Neural cell (in vitro differentiated cells): ENCODE measurements around the gene IL12RB1. TPM values are rescaled to one million over a fixed set of nuclear protein-coding genes. Genes with fewer than 3 reads are reported as not detected.

ENCODE experiments used
- H2AFZ ChIP-seq: fragments of 200-600, 300-800 bp; sonication (generic), shearing (Covaris generic); 2 replicates; pipeline ENCODE4 v1.6.0; 2014; ENCODE audit warnings: low read depth, mild to moderate bottlenecking, antibody characterized with exemption, low read length, moderate library complexity
- H3F3A ChIP-seq: fragments of 200-600 bp; shearing (Covaris generic); 2 replicates; pipeline ENCODE4 v1.6.1; 2016; ENCODE audit warnings: mild to moderate bottlenecking, moderate library complexity, mixed read lengths, antibody characterized with exemption, low read length; ENCODE audit not compliant: insufficient read depth, poor library complexity, severe bottlenecking
- H3K27ac ChIP-seq: fragments of 200-600, 300-800 bp; sonication (generic), shearing (Covaris generic); 2 replicates; pipeline ENCODE4 v1.5.1; 2014; ENCODE audit warnings: mild to moderate bottlenecking, low read length, moderate library complexity
- H3K27me3 ChIP-seq: fragments of 300-800, 200-600 bp; sonication (generic), shearing (Covaris generic); 2 replicates; pipeline ENCODE4 v1.6.0; 2014; ENCODE audit warnings: mild to moderate bottlenecking, low read depth, low read length, moderate library complexity; ENCODE audit not compliant: insufficient read depth
- H3K36me3 ChIP-seq: fragments of 300-800, 200-600 bp; sonication (generic), shearing (Covaris generic); 2 replicates; pipeline ENCODE4 v1.5.1; 2014; ENCODE audit warnings: mild to moderate bottlenecking, antibody characterized with exemption, low read length, moderate library complexity; ENCODE audit not compliant: insufficient read depth
- H3K4me2 ChIP-seq: fragments of 300-800, 200-600 bp; sonication (generic), shearing (Covaris generic); 2 replicates; pipeline ENCODE4 v1.6.0; 2014; ENCODE audit warnings: mild to moderate bottlenecking, low read length
- H3K4me3 ChIP-seq: fragments of 300-800, 200-600 bp; sonication (generic), shearing (Covaris generic); 2 replicates; pipeline ENCODE4 v1.5.1; 2014; ENCODE audit warnings: mild to moderate bottlenecking, low read length, moderate library complexity
- H3K79me2 ChIP-seq: fragments of 200-600 bp; shearing (Covaris generic); replicated peaks from 2 replicates; pipeline ENCODE4 v1.6.0; 2014; ENCODE audit warnings: mild to moderate bottlenecking, low read length, moderate library complexity; ENCODE audit not compliant: insufficient read depth
- H3K9ac ChIP-seq: fragments of 300-800, 200-600 bp; sonication (generic), shearing (Covaris generic); 2 replicates; pipeline ENCODE4 v1.6.1; 2016; ENCODE audit warnings: mild to moderate bottlenecking, low read length, mixed read lengths
- H3K9me2 ChIP-seq: fragments of 200-600 bp; shearing (Covaris generic); 2 replicates; pipeline ENCODE4 v1.6.1; 2016; ENCODE audit warnings: mild to moderate bottlenecking, low read length, mixed read lengths; ENCODE audit not compliant: insufficient read depth
- H3K9me3 ChIP-seq: fragments of 200-600, 300-800 bp; sonication (generic), shearing (Covaris generic); 2 replicates; pipeline ENCODE4 v1.6.1; 2016; ENCODE audit warnings: mild to moderate bottlenecking, mixed run types, low read length, moderate library complexity, mixed read lengths
- H4K20me1 ChIP-seq: fragments of 200-600 bp; shearing (Covaris generic); 2 replicates; pipeline ENCODE4 v1.6.1; 2016; ENCODE audit warnings: mild to moderate bottlenecking, mixed run types; ENCODE audit not compliant: insufficient read depth
- CTCF ChIP-seq: fragments of 450-650 bp; IDR thresholded peaks from 2 replicates; pipeline ENCODE4 v1.5.1; 2014; ENCODE audit warnings: antibody characterized with exemption, mild to moderate bottlenecking, moderate library complexity; ENCODE audit not compliant: poor library complexity, severe bottlenecking
- EP300 ChIP-seq: fragments of 450-650 bp; conservative IDR thresholded peaks from 2 replicates; pipeline ENCODE4 v1.6.1; 2014; ENCODE audit warnings: antibody characterized with exemption, mild to moderate bottlenecking, moderate library complexity; ENCODE audit not compliant: poor library complexity, severe bottlenecking
- EZH2 ChIP-seq: fragments of 200-600, 300-800 bp; shearing (Covaris generic), sonication (generic); IDR thresholded peaks from 2 replicates; pipeline ENCODE4 v1.6.1; 2014; ENCODE audit warnings: antibody characterized with exemption, low read length, borderline replicate concordance, mild to moderate bottlenecking; ENCODE audit not compliant: insufficient read depth, poor library complexity, severe bottlenecking
- MXI1 ChIP-seq: fragments of 450-650 bp; conservative IDR thresholded peaks from 2 replicates; pipeline ENCODE4 v1.6.1; 2014; ENCODE audit warnings: antibody characterized with exemption, mild to moderate bottlenecking; ENCODE audit not compliant: poor library complexity, severe bottlenecking
- POLR2AphosphoS5 ChIP-seq: IDR thresholded peaks from 2 replicates; pipeline ENCODE4 v1.6.1; 2012
- RAD21 ChIP-seq: fragments of 450-650 bp; conservative IDR thresholded peaks from 2 replicates; pipeline ENCODE4 v1.6.1; 2014; ENCODE audit warnings: antibody characterized with exemption, mild to moderate bottlenecking, moderate library complexity
- REST ChIP-seq: IDR thresholded peaks from 2 replicates; pipeline ENCODE4 v1.6.1; 2012; ENCODE audit warnings: borderline replicate concordance
- SMC3 ChIP-seq: fragments of 450-650 bp; conservative IDR thresholded peaks from 2 replicates; pipeline ENCODE4 v1.6.1; 2014; ENCODE audit warnings: antibody characterized with exemption, mild to moderate bottlenecking, moderate library complexity; ENCODE audit not compliant: poor library complexity
- TAF1 ChIP-seq: IDR thresholded peaks from 2 replicates; pipeline ENCODE4 v1.6.1; 2012; ENCODE audit warnings: low read depth
- polyA plus RNA-seq: library from polyadenylated mRNA; depleted of rRNA; stranded (reverse); fragments of >200 nt; gene quantifications from 2 replicates; pipeline ENCODE4 v1.2.3, GENCODE V29; 2014

Gene IL12RB1
- polyA plus RNA-seq, 1 donor from 2014 or later, result not detected

GRCh38 chr19:18046059-18046718 lies 40.5 kb downstream of the IL12RB1 start:
- Histone ChIP-seq H3K4me3 (no peak overlapping the region), H3K9me3 (no peaks in the 10 kb centered on the region), H3K36me3 (no peaks in the 10 kb centered on the region), H3K27ac (no peak overlapping the region), H3F3A (no peaks in the 10 kb centered on the region), H3K9me2 (no peaks in the 10 kb centered on the region), H3K4me2 (no peak overlapping the region), H3K27me3 (no peaks in the 10 kb centered on the region), H4K20me1 (no peaks in the 10 kb centered on the region), H3K79me2 (no peaks in the 10 kb centered on the region), H2AFZ (no peak overlapping the region), H3K9ac (no peak overlapping the region)
- TF ChIP-seq MXI1, result no peak
- TF ChIP-seq TAF1, result no peak

GRCh38 chr19:18045307-18046050 lies 41.3 kb downstream of the IL12RB1 start:
- H3K27ac ChIP-seq, result no peak overlapping the region
- H3K27me3 ChIP-seq, result no peaks in the 10 kb centered on the region
- H3K79me2 ChIP-seq, result no peaks in the 10 kb centered on the region
- no peaks in the 10 kb centered on the region for H3K9me3 ChIP-seq
- no peak overlapping the region for H3K4me2 ChIP-seq
- H3K4me3 ChIP-seq, result no peak overlapping the region
- H3K9ac ChIP-seq, result no peak overlapping the region
- no peaks in the 10 kb centered on the region for H3K36me3 ChIP-seq
- no peak for TF ChIP-seq SMC3
- TF ChIP-seq POLR2AphosphoS5, result no peak
- no peak for TF ChIP-seq EZH2
- TF ChIP-seq TAF1, result no peak
- no peaks in the 10 kb centered on the region for H4K20me1 ChIP-seq
- H3K9me2 ChIP-seq, result no peaks in the 10 kb centered on the region
- H3F3A ChIP-seq, result no peaks in the 10 kb centered on the region
- no peak overlapping the region for H2AFZ ChIP-seq

GRCh38 chr19:18044825-18045304 lies 41.9 kb downstream of the IL12RB1 start:
- no peak overlapping the region for H3K27ac ChIP-seq
- H4K20me1 ChIP-seq, result no peaks in the 10 kb centered on the region
- H3K4me2 ChIP-seq, result no peak overlapping the region
- H3K27me3 ChIP-seq, result no peaks in the 10 kb centered on the region
- H3K79me2 ChIP-seq, result no peaks in the 10 kb centered on the region
- no peak overlapping the region for H3K9ac ChIP-seq
- H3K9me3 ChIP-seq, result no peaks in the 10 kb centered on the region
- H2AFZ ChIP-seq, result no peak overlapping the region
- no peaks in the 10 kb centered on the region for H3K9me2 ChIP-seq
- H3K4me3 ChIP-seq, result no peak overlapping the region
- H3K36me3 ChIP-seq, result no peaks in the 10 kb centered on the region
- TF ChIP-seq RAD21 (no peak), MXI1 (no peak), REST (no peak), EZH2 (no peak), CTCF (no peak), EP300 (no peak), POLR2AphosphoS5 (no peak), TAF1 (no peak)
- H3F3A ChIP-seq, result no peaks in the 10 kb centered on the region
